HepG2 (cell line): ENCODE results near the gene ANKRD2. TPM values are rescaled to one million over a fixed set of nuclear protein-coding genes. Genes with fewer than 3 reads are reported as not detected.

ENCODE experiments used
- ATAC-seq: fragments of 200-7000 bp; cut with Tn5 transposase; 3 replicates; pipeline ENCODE4 v1.9.1; 2020; ENCODE audit warnings: mild to moderate bottlenecking, moderate library complexity
- BruUV-seq: library from RNA; stranded (reverse); fragments of 400-500 nt; replicated peaks from 2 replicates; lab custom pipeline; 2021; lab: Mats Ljungman, UMichigan
- CTCF ChIA-PET: fragments of 300-600 bp; formaldehyde crosslinking; extraction: SDS; loops from one replicate; lab custom pipeline; 2021; ENCODE audit warnings: low total read pairs, inconsistent platforms, low intra/inter-chr PET ratio; lab: Yijun Ruan, JAX
- POLR2A ChIA-PET: fragments of 350-600 bp; sonication (Branson Sonifier 250); formaldehyde crosslinking; loops from one replicate; lab custom pipeline; 2020; ENCODE audit warnings: antibody characterized with exemption, inconsistent platforms; lab: Yijun Ruan, JAX
- DNase-seq: peaks from one replicate; pipeline ENCODE4 v3.0.0-alpha.2; 2015; ENCODE audit warnings: low spot score
- FAIRE-seq: peaks from 3 replicates; lab custom pipeline; 2011; peaks lifted over from hg19 to GRCh38; lab: Jason Lieb, UNC
- H2AFZ ChIP-seq: one replicate; pipeline ENCODE4 v1.6.1; 2011; ENCODE audit warnings: low read length, inconsistent platforms
- H3K27ac ChIP-seq: fragments of 300-600 bp; 3 replicates; pipeline ENCODE4 v1.8.0; 2011; ENCODE audit warnings: mixed run types, mild to moderate bottlenecking, mixed read lengths, low read length, inconsistent platforms; ENCODE audit not compliant: insufficient read depth; ENCODE audit errors: extremely low read length
- H3K27me3 ChIP-seq, 2 experiments: fragments of 200-600 bp in 1 of 2; 2 replicates in 1 of 2; 3 replicates in 1 of 2; pipeline versions ENCODE4 v1.6.0 to v1.8.0; 2011; ENCODE audit warnings: low read length in 2 of 2, mild to moderate bottlenecking in 2 of 2, moderate library complexity in 2 of 2, inconsistent platforms in 1 of 2; ENCODE audit not compliant: insufficient read depth in 2 of 2, control insufficient read depth in 1 of 2
- H3K36me3 ChIP-seq, 2 experiments: fragments of 200-600 bp in 1 of 2; replicated peaks in 1 of 2; 2 replicates in 1 of 2; 3 replicates in 1 of 2; pipeline versions ENCODE4 v1.5.1 to v1.8.0; 2011; ENCODE audit warnings: low read length in 2 of 2, inconsistent platforms in 1 of 2; ENCODE audit not compliant: insufficient read depth in 2 of 2, control insufficient read depth in 1 of 2
- H3K4me1 ChIP-seq: 2 replicates; pipeline ENCODE4 v1.5.1; 2012; ENCODE audit warnings: low read length, inconsistent platforms; ENCODE audit not compliant: insufficient read depth
- H3K4me2 ChIP-seq: 2 replicates; pipeline ENCODE4 v1.6.0; 2011; ENCODE audit warnings: low read depth, low read length, inconsistent platforms
- H3K4me3 ChIP-seq, 3 experiments: fragments of 200-600 bp in 1 of 3; sonication (generic), shearing (Covaris generic) in 1 of 3; replicated peaks in 1 of 3; 2 replicates each; pipeline ENCODE4 v1.5.1; 2011 to 2016; ENCODE audit warnings: low read length in 3 of 3, inconsistent platforms in 2 of 3, low read depth in 2 of 3, mild to moderate bottlenecking in 2 of 3, control low read depth in 1 of 3, mixed read lengths in 1 of 3; ENCODE audit not compliant: insufficient read depth in 1 of 3
- H3K79me2 ChIP-seq: one replicate; pipeline ENCODE4 v1.6.1; 2011; ENCODE audit warnings: low read length, inconsistent platforms; ENCODE audit not compliant: insufficient read depth
- H3K9ac ChIP-seq: 2 replicates; pipeline ENCODE4 v1.6.0; 2011; ENCODE audit warnings: mild to moderate bottlenecking, low read depth, low read length, inconsistent platforms; ENCODE audit not compliant: insufficient read depth
- H3K9me3 ChIP-seq: 2 replicates; pipeline ENCODE4 v1.5.1; 2012; ENCODE audit warnings: mild to moderate bottlenecking, low read length
- H4K20me1 ChIP-seq: 2 replicates; pipeline ENCODE4 v1.6.0; 2011; ENCODE audit warnings: inconsistent platforms, mild to moderate bottlenecking, low read length, moderate library complexity; ENCODE audit not compliant: insufficient read depth
- ATF5 ChIP-seq: sonication (generic); formaldehyde crosslinking; IDR thresholded peaks from 2 replicates; pipeline ENCODE4 v1.4.0; 2020; ENCODE audit warnings: mild to moderate bottlenecking, low read depth, missing genetic modification reagents
- FUBP1 ChIP-seq: sonication (generic); formaldehyde crosslinking; IDR thresholded peaks from 2 replicates; pipeline ENCODE4 v1.5.1; 2020; ENCODE audit warnings: missing genetic modification reagents, mild to moderate bottlenecking, borderline replicate concordance
- HMGXB3 ChIP-seq: sonication (generic); formaldehyde crosslinking; IDR thresholded peaks from 2 replicates; pipeline ENCODE4 v1.4.0; 2020; ENCODE audit warnings: missing genetic modification reagents, borderline replicate concordance
- IRF2 ChIP-seq: IDR thresholded peaks from 2 replicates; pipeline ENCODE4 v1.6.1; 2018; ENCODE audit warnings: missing genetic modification reagents, missing compliant biosample characterization
- MED8 ChIP-seq: sonication (generic); formaldehyde crosslinking; IDR thresholded peaks from 2 replicates; pipeline ENCODE4 v1.8.1; 2023; ENCODE audit warnings: mild to moderate bottlenecking, missing genetic modification reagents; ENCODE audit not compliant: insufficient replicate concordance
- SETDB1 ChIP-seq: sonication (generic); formaldehyde crosslinking; IDR thresholded peaks from 2 replicates; pipeline ENCODE4 v1.5.1; 2020; ENCODE audit warnings: missing genetic modification reagents, mild to moderate bottlenecking, borderline replicate concordance
- UBTF ChIP-seq: sonication (generic); formaldehyde crosslinking; IDR thresholded peaks from 2 replicates; pipeline ENCODE4 v1.4.0; 2020; ENCODE audit warnings: mild to moderate bottlenecking, missing genetic modification reagents
- ZFP36L1 ChIP-seq: sonication (generic); formaldehyde crosslinking; IDR thresholded peaks from 2 replicates; pipeline ENCODE4 v1.8.0; 2022; ENCODE audit warnings: mild to moderate bottlenecking, missing genetic modification reagents, moderate library complexity
- ZNF275 ChIP-seq: sonication (generic); formaldehyde crosslinking; IDR thresholded peaks from 2 replicates; pipeline ENCODE4 v1.8.0; 2022; ENCODE audit warnings: missing genetic modification reagents, mild to moderate bottlenecking, inconsistent platforms, borderline replicate concordance
- ZNF569 ChIP-seq: sonication (generic); formaldehyde crosslinking; IDR thresholded peaks from 2 replicates; pipeline ENCODE4 v1.5.0; 2020; ENCODE audit warnings: mild to moderate bottlenecking, missing genetic modification reagents, moderate library complexity, borderline replicate concordance
- ZNF672 ChIP-seq: sonication (generic); formaldehyde crosslinking; IDR thresholded peaks from 2 replicates; pipeline ENCODE4 v1.8.1; 2022; ENCODE audit warnings: missing genetic modification reagents
- WGBS: methylation state at CpG from one replicate; pipeline ENCODE4 v1.1.6; 2017; ENCODE audit warnings: low lambda C conversion rate; 5-methylcytosine and 5-hydroxymethylcytosine counted together
- in situ Hi-C: cut with HindIII; loops from 2 replicates; pipeline ENCODE4 v1.10.0; 2017; ENCODE audit warnings: low pct_unique_long_range_greater_than_20kb; ENCODE audit not compliant: extremely low pct_ligation_motif_present
- intact Hi-C: fragments of 100-400 bp; cut with micrococcal nuclease; formaldehyde crosslinking; loops from one replicate; pipeline ENCODE4 v1.10.0; 2022; ENCODE audit not compliant: unreplicated experiment
- polyA plus RNA-seq, 8 experiments: library from polyadenylated mRNA; depleted of rRNA in 3 of 8; stranded (reverse) in 7 of 8; unstranded in 1 of 8; fragments of >200 nt; fragmentation: Illumina TruSeq in 4 of 8; extraction: Trizol in 4 of 8; gene quantifications; 2 replicates each; pipeline versions ENCODE4 v1.2.1 to v1.2.3, GENCODE V29; 2011 to 2016; ENCODE audit warnings: low read depth in 4 of 8, missing spikeins in 1 of 8, mixed read lengths in 1 of 8; ENCODE audit not compliant: insufficient read depth in 1 of 8
- total RNA-seq, 5 experiments: library from RNA; depleted of rRNA; stranded (reverse); fragments of >200 nt; fragmentation: Illumina TruSeq; extraction: Trizol; gene quantifications; 2 replicates each; pipeline ENCODE4 v1.2.3, GENCODE V29; 2016; ENCODE audit warnings: low read depth in 1 of 5

The ANKRD2 gene
- total and polyA plus RNA-seq, 2 of the 13 experiments (the other 11 are each of a cell fraction or from before 2014, with no cell fraction given), result not detected

- WGBS, result 11% methylated on average over 3 of the region's 5 CpGs
- ATAC-seq, result peak; percentile 12
- Histone ChIP-seq H3K4me2 (peak overlapping the region; percentile 91), H3K4me1 (peaks cover 67% of the 10 kb centered on the region), H3K9me3 (no peaks in the 10 kb centered on the region), H3K27ac (peak overlapping the region; percentile 69), H3K9ac (peak overlapping the region; percentile 66), H3K79me2 (peaks cover 3% of the 10 kb centered on the region), H3K27me3 (peaks cover 0 to 12% of the 10 kb centered on the region in 2 experiments; a peak in 1 of 5 replicates), H3K4me3 (peak overlapping the region; percentile 48 to 72 (median 54)), H3K36me3 (no peaks in the 10 kb centered on the region; a peak in 1 of 5 replicates), H4K20me1 (no peaks in the 10 kb centered on the region), H2AFZ (peak overlapping the region; percentile 12)
- in situ Hi-C loops, result no loop called here
- ChIA-PET CTCF (no interaction called here), POLR2A (interaction anchor here (0.9 to 2.9 kb wide), 7 partner anchors 10 to 102 kb away, joined by 3 to 23 read pairs (median 8); partner anchors contain the start of genes ANKRD2 and AVPI1)
- BruUV-seq, result no TSS peak
- intact Hi-C loops, result loop anchor here (1.0 kb wide), 1 partner anchor 11 kb away; no protein-coding TSS in a partner anchor
- peak; percentile 18 for DNase-seq
- peak; percentile 84 for FAIRE-seq
- no peak for TF ChIP-seq ZNF275 (CRISPR knock-in tag)
- 0 out of 2 replicates have a peak, but pooled peaks have one; percentile 28 for TF ChIP-seq ZFP36L1 (CRISPR knock-in tag)
- no peak for TF ChIP-seq ATF5 (CRISPR knock-in tag)
- TF ChIP-seq IRF2 (CRISPR knock-in tag), result no peak
- TF ChIP-seq SETDB1, result no peak
- no peak for TF ChIP-seq ZNF569 (CRISPR knock-in tag)
- TF ChIP-seq MED8, result no peak
- no peak for TF ChIP-seq FUBP1
- TF ChIP-seq UBTF (CRISPR knock-in tag), result no peak
- TF ChIP-seq HMGXB3 (CRISPR knock-in tag), result no peak
- no peak for TF ChIP-seq ZNF672 (CRISPR knock-in tag)
Measured at GRCh38 chr10:97584798-97585438, 12.3 kb downstream of the ANKRD2 start.
